Measurements from ENCODE around the gene TFF3.

GRCh38 chr21:42356046-42356445 is 40.8 kb upstream of the TFF3 start:
- TF ChIP-seq EZH2 (IDR thresholded peaks at IDR 0.05), result no peak
- TF ChIP-seq POLR2AphosphoS5 (IDR thresholded peaks at IDR 0.05; ENCODE audit: borderline replicate concordance, low read depth, low read length), result no peak
- no peak for TF ChIP-seq FOXP2 (optimal IDR thresholded peaks at IDR 0.05; ENCODE audit: control extremely low read depth, extremely low read length, insufficient read depth)

Data from SK-N-MC (cell line).